Posterior vena cava (tissue), 2 donors: ENCODE results near the gene C2orf80. TPM values are rescaled to one million over a fixed set of nuclear protein-coding genes. Genes with fewer than 3 reads are reported as not detected.
"Not testable (repeated sequence)": the region's sequence is repeated elsewhere in the genome, so short reads cannot be mapped to it uniquely, and the experiment has no call there.

ENCODE experiments used
- DNase-seq: peaks from one replicate; pipeline ENCODE4 v3.0.0-alpha.2; 2020; ENCODE audit warnings: low spot score
- intact Hi-C, 2 donors: fragments of 100-400 bp; cut with DNase I; formaldehyde crosslinking; loops; one replicate each; pipeline versions ENCODE4 v1.14.1 to v1.14.2; 2022 to 2023
- long read RNA-seq, 2 donors: library from polyadenylated mRNA; unstranded; transcript quantifications; one replicate each; pipeline ENCODE4 v2.0.0, GENCODE V29; 2020 to 2021
- total RNA-seq, 2 donors: library from RNA; stranded (reverse); fragmentation: NEBNext Ultra II Directional; extraction: Animal tissue kit (Norgen Biotek cat#: 25700); gene quantifications; one replicate each; pipeline ENCODE4 v1.2.1, GENCODE V29; 2021
- donor health status: DM: yes; HTN: yes; CAD: no.
- donor health status: DM: yes; HTN: yes; CAD: no.

The C2orf80 gene
- not detected for total RNA-seq
- long read RNA-seq, donor 1 = 0 reads
- long read RNA-seq, donor 2 = 0 reads

DNA sequence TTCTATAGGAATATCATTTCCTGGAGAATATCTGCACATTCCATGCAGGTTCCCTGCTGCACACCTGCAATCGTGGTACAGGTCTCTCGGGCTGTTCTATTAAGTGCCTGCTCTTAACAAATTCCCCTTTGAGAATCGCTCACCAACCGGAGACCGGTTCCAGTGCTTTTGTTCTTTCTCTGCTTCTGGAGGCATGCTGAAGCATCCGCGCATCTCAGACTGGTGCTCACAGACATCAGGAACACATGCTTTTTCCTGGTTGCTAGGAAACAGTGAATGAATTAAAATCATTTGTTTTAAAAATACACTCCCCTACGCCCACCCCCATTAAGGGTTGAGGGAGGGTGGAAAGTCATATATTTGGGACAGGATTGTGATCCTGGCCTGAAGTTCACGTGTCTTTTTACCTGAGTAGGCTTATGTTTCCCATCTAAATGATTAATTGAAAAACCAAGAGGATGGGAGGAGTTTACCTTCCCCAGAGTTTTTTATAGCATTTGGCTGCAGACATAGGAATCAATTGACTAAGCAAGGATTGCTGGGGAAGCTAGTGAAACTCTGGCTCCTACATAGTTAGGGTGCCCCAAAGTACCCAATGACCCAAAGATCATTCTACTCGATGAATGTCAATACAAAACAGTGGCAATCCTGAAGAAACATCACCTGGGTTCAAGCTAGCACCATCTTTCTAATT is at the start of gene C2orf80:
TSS of gene C2orf80 (minus strand) at position 221 of the 694 bp plus-strand sequence. CDS start 3,044 bp downstream, outside the sequence.
- intact Hi-C loops = loop anchor here in 1 of 2 donors (10.0 kb wide), 1 partner anchor 45 kb away; no protein-coding TSS in a partner anchor
- no peak for DNase-seq

DNA sequence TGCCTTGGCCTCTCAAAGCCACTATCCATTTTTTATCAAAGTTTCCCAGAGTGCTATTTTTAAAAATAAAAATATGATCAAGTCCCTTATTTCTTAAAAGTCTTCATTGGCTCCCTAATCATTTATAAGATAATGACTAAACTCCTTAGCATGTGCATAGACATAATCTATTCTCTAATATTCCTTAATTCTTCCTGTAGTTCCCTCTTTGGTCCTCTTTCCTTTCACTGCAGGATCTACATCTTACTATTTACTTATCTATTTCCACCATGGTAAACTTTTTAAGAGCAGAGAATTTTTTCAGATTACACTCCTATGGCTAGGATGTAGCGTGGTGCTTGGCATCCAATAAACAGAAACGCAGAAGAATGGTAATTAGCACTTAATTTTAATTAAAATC is 46.0 kb upstream of the C2orf80 start:
- intact Hi-C loops = loop anchor here in 1 of 2 donors (10.0 kb wide), 1 partner anchor 51 kb away; no protein-coding TSS in a partner anchor
- DNase-seq = no peak

DNA sequence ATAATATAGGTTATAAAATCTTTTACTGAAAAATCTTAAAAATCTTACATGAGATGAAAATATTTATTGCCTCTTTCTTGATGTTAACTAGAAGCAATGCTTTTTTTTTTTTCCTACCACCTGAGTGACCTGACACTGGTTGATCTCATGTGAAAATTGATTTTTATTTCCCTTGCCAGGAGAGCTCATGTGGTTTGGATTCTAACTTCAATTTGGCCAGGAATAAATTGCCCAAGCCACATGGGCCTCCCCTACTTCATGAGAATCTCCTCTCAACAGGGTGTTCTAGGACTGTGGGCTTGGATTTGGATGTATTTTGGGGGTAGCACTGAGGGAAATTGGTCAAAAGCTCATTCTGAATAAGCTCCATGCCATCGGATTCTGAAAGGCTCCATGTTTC is 45.0 kb upstream of the C2orf80 start:
- DNase-seq = no peak
- intact Hi-C loops = loop anchor here in 1 of 2 donors (10.0 kb wide), 1 partner anchor 50 kb away; no protein-coding TSS in a partner anchor

DNA sequence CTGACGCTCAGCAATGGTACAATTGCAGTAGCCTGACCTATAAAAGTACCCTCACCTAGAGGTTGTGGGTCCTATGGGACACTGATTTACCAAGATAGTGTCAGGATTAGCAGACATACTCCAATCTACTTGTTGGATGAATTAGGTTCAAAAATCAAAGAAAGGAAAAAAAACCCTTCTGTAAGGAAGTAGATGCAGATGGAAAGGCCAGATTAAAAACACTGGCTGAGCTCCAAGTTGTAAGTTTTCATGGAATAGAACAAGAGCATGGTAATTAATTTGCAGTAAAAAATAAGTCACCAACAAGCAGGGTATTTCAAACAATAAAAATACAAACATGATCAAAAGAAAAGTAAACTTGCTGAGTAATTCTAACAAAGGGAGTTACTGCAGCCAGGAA is 38.6 kb upstream of the C2orf80 start:
- intact Hi-C loops = no loop called here
- DNase-seq = no peak

DNA sequence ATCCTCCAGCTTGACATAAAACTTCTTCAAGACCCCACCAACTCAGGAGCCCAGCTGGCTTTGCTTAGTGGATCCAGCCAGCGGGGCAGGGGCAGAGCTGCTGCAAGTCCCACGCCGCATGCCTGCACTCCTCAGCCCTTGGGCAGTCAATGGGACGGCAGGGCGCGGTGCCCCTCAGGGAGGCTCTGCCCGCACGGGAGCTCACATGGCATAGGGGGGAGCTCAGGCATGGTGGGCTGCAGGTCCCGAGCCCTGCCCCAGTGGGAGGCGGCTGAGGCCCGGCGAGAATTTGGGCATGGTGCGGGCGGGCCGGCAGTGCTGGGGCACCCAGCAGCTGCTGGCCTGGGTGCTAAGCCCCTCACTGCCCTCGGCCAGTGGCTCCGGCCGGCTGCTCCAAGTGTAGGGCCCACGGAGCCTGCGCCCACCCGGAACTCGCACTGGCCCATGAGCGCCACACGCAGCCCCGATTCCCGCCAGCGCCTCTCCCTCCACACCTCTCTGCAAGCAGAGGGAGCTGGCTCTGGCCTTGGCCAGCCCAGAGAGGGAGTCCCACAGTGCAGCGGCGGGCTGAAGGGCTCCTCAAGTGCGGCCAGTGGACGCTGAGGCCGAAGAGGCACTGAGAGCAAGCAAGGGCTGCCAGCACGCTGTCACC is 37.9 kb upstream of the C2orf80 start:
- intact Hi-C loops = no loop called here

DNA sequence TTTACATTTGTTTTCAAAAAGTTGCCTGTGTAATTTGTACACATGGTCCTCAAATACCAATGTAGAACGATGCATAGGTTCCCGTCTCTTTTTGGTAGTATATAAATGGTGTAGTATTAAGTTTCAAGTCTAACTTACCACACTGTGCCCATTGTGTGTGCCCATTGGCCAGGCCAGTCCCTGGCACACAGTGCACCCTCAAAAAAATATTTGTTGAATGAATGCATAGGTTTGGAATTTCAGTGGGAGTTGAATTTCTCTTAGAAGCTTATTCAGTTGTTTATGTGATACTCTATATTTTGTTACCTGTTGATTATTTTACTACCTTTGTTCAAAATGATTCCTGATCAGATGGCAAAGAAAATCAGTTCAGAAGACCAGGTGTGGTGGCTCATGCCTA is 35.0 kb upstream of the C2orf80 start:
- no peak for DNase-seq
- intact Hi-C loops = no loop called here

More for the DNA sequence above, 37.9 kb upstream of the C2orf80 start:
- DNase-seq = no peak

DNA sequence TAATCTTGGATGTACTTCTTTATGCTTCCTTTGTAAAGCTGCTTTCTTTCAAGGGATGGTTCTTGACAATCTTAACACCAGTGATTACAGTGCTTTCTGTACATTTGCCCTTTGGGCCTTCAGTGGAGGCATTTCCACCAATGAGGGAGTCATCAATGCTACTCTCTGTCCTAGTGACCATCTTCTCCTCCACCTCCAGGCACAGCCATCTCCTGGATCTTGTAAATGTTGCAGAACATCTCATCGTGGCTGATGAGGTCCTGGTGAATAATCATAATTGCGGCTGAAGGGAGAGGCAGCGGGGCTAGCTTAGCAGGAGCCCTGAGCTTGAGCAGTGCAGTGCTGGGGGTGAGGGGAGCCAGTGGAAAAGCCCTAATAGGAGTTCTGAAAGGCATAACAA is 32.5 kb upstream of the C2orf80 start:
- intact Hi-C loops = no loop called here
- DNase-seq = no peak

DNA sequence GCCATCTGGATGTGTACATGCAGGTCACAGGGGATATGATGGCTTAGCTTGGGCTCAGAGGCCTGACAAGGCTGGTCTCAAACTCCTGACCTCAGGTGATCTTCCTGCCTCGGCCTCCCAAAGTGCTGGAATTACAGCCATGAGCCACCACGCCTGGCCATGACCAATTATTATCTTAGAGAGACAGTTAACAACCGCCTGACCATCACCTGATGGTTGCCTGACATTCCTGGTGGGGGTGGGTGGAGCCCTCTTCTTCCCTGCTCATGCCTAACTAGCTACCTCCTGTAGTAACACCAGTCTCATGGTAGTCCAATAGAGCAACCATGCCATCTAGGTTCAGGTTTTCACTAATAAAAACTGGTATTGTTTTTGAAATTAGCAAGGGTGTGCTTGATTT is 32.0 kb upstream of the C2orf80 start:
- DNase-seq, intact Hi-C loops: not testable (repeated sequence)

DNA sequence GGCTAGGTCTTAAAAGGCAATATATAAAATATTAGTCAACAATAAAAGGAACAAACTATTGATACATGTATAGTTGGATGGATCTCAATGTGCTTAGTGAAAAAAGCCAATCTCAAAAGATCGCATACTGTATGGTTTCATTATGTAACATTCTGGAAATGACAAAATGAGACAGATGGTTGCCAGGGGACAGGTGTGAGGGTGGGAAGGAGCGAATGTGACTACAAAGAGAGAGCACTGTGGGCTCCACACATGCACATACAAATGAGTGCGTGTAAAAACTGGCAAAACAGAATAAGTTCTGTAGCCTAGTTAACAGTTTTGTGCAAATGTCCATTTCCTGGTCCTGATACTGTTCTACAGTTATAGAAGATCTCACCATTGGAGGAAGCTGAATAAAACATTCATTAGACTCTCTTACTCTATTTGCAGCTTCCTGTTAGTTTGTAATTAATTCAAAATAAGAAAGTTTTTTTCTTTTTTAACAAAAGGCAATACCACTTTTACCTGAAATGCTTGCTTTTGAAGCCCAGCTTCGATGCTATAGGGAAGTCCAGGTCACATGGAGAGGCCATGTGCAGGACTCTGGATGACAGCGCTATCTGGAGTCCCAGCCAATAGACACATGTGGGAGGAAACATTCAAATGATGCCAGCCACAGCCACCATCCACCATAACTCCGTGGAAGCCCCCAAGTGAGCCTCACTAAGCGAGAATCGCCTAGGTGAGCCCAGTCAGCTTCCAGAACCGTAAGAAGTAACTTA is 21.0 kb upstream of the C2orf80 start:
- DNase-seq = no peak
- intact Hi-C loops = no loop called here

DNA sequence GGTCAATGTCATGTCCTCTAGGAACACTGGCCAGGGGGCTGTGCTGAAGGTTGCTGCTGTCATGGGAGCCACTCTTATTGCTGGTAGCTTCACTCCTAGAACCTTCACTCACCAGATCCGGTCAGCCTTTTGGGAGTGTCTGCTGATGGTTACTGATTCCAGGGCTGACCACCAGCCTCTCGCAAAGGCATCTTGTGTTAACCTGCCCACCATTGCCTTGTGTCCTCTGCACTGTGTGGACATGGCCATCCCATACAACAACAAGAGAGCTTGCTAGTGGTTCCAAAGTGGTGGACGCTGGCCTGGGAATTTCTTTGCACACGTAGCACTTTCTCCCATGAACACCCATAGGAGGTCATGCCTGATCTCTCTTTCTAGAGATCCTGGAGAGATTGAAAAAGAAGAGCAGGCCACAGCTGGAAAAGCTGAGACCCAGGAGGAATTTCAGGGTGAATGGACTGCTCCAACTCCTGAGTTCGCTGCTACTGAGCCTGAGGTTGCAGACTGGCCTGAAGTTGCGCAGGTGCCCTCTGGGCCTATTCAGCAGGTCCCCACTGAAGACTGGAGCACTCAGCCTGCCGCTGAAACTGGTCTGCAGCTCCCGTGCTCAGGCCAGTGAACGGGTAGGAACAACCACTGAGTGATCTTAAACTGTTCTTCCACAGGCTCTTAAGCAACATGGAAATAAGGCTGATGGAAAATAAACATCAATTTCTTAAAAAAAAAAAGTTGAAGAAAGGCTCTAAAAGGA is 18.7 kb upstream of the C2orf80 start:
- intact Hi-C loops = no loop called here
- DNase-seq = no peak

DNA sequence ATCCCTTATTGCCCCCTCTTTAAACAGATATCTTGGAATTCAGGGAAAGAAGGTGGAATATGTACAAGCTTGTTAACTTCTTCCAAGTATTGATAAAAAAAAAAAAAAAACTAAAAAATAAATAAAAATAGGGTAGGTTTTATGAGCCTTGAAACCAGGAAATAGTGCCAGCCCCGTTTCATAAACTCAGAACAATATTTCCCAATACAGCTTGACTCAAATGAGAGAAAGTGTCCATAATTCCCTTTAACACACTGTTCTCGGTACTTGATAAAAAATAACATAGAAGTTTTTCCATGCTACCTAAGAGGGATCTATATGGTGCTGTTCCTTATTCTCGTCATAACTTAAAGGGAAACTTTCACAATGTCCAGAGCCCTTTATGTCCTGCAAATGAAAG is 17.9 kb upstream of the C2orf80 start:
- DNase-seq = no peak
- intact Hi-C loops = no loop called here

DNA sequence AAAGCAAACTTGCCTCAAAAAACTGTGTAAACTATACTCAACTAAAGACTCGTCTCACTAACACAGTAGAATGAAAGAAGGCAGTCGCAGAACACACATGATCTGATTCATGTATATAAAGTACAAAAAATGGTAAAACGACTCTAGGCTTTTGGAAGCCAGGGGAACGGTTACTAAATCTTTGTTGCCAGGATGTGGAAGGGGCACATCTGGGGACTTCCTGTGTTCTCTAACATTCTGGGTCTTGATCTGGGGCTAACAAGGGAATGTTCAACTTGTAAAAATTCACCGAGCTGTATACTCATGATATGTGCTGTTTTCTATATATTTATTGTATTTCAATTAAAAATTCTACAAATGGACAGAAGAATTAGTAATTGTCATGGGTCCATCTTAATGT is 14.3 kb upstream of the C2orf80 start:
- intact Hi-C loops = no loop called here
- no peak for DNase-seq

DNA sequence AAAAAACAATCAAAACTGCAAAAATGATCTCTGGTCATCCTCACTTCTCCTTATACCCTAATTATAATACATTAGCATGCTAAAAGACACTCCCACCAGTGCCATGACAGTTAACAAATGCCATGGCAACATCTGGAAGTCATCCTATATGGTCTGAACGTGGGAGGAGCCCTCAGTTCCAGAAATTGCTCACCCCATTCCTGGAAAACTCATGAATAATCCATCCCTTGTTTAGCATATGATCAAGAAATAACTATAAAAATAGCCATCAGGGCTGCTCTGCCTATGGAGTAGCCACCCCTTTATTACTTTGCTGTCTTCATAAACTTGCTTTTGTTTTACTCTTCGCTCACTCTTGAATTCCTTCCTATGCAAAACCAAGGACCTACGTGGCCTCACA is 5.7 kb upstream of the C2orf80 start:
- no peak for DNase-seq
- intact Hi-C loops = no loop called here

DNA sequence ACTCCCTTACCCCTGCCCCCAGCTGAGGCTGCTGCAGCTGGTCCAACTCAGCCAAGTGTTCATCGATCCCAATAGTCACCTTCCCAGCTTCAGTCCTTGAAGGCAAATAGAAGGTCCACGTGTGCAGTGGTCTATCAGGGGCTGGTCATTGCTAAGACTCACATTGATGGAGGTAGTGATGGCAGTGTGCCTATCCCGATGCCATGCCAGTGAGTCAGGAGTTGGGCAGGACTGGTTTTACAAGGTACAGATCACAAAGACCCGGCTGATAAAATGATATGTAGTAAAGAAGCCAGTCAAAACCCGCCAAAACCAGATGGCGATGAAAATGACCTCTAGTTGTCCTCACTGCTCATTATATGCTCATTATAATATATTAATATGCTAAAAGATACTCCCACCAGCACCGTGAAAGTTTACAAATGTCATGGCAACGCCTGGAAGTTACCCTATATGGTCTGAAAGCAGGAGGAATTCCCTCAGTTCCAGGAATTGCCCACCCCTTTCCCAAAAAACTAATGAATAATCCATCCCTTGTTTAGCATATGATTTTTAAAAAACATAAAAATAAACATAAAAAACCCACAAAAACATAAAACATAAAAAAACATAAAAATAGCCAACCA is 2.9 kb upstream of the C2orf80 start:
- DNase-seq = no peak
- intact Hi-C loops = no loop called here

DNA sequence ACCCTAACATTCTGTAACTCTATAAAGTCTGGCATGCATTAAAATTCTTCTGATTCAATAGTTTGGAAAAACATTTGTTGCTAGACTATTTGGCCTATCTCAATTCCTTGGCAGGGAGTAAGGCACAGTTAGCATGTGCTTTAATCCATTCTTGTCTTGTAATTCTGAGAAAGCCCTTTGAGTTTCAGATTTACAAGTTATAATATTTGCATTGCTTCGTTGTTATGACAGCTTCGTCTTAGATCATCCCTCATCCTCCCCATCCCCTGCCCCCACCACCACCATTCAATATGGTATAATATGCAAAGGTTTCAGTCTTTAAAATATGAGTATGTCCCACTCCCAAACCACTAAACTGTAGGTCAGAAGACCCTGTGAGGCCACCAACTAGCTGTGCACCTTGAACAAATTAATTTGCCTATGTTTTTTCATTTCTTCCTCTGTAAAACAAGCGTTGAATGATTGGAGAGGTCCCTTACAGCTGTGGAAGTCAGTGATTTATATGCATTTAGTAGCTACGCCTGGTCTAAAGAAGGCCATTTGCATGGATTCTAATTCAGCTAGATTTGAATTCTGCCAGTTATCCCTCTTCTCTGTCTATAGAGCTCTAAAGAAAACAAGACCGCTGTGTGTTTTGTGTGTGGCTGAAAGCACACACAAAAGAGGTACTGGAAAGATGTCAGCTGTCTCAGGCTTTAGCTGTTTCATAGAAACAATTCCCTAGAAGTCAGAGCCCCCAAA is 591 bp downstream of the C2orf80 start:
- no peak for DNase-seq
- intact Hi-C loops = loop anchor here in 1 of 2 donors (10.0 kb wide), 1 partner anchor 46 kb away; no protein-coding TSS in a partner anchor

DNA sequence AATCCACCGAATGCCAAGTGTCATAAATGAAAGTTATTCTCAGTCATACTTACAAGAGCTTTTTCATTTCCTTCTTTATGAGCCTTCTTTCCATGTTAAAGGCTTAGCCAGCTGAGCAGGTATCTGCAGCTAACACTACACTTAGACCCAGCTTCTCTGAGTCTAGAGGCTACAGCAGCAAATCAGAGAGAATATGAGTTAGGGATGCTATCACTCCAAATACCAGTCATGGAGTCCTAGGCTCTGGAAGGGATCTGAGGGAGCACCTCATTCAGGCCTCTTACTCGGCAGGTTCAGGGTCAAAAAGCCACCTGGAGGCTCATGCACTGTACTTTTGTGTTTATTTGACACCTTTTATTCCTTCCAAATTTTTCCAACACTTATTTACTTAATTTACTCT is 2.9 kb downstream of the C2orf80 start:
- intact Hi-C loops = loop anchor here in 1 of 2 donors (10.0 kb wide), 1 partner anchor 48 kb away; no protein-coding TSS in a partner anchor
- DNase-seq = no peak

DNA sequence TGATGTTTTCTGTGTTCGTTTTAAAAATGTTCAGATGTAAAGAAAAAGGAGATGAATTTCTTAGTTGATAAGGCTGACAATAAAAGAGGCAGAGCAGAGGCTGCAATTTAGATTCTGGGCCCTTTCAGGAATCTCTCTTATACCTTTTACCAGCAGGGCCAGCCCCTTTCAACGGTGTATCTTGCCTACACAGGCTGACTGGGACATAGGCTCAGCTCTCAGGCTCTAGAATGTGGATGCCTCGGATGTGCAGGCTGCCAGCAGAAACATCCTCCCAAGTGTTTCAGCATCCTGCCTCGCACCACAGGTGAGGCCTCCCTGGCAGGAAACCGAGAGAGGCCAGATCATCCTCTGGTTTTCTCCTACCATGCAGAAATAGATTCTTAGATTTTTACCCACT is 3.4 kb downstream of the C2orf80 start:
- intact Hi-C loops = loop anchor here in 1 of 2 donors (10.0 kb wide), 1 partner anchor 48 kb away; no protein-coding TSS in a partner anchor

More for the DNA sequence above, 3.4 kb downstream of the C2orf80 start:
- no peak for DNase-seq
